D721Med (cell line): ENCODE measurements around the gene ARPC5.

Source experiments
- DNase-seq: peaks from one replicate; pipeline ENCODE4 v3.0.0; 2011; ENCODE audit warnings: low spot score; ENCODE audit not compliant: insufficient read length
- FAIRE-seq: peaks from 2 replicates; lab custom pipeline; 2011; peaks lifted over from hg19 to GRCh38; lab: Jason Lieb, UNC
- CTCF ChIP-seq: IDR thresholded peaks from 2 replicates; pipeline ENCODE4 v1.5.1; 2012; ENCODE audit warnings: mild to moderate bottlenecking, control low read depth; ENCODE audit not compliant: insufficient read depth; ENCODE audit errors: missing control alignments

ARPC5 gene

GRCh38 chr1:183609759-183610452 is 25.7 kb downstream of the ARPC5 start:
- DNase-seq = no peak
- no peak for FAIRE-seq
- no peak for TF ChIP-seq CTCF

- no peak for FAIRE-seq
- peak; percentile 47 for TF ChIP-seq CTCF
- DNase-seq = no peak
These were observed 26.3 kb downstream of the ARPC5 start for GRCh38 chr1:183609313-183609712.

GRCh38 chr1:183607322-183607980 is 28.1 kb downstream of the ARPC5 start:
- no peak for TF ChIP-seq CTCF
- FAIRE-seq = no peak
- DNase-seq = no peak

- FAIRE-seq (no peak), DNase-seq (no peak)
- TF ChIP-seq CTCF = no peak
These were observed 29.7 kb downstream of the ARPC5 start for GRCh38 chr1:183605904-183606303.

GRCh38 chr1:183604815-183605214 is 30.8 kb downstream of the ARPC5 start:
- DNase-seq = no peak
- no peak for TF ChIP-seq CTCF
- FAIRE-seq = no peak

- DNase-seq (no peak), FAIRE-seq (no peak)
- no peak for TF ChIP-seq CTCF
These were observed 31.4 kb downstream of the ARPC5 start for GRCh38 chr1:183604038-183604808.
